NCI-H2171 treated with DMSO at 0.1 percent for 48 hours (cell line): ENCODE measurements around the gene GPATCH8.
"Not testable (repeated sequence)": the region's sequence is repeated elsewhere in the genome, so short reads cannot be mapped to it uniquely, and the experiment has no call there.

Experiments
- DNase-seq: peaks from one replicate; lab custom pipeline; 2025; lab: John Stamatoyannopoulos, UW

The GPATCH8 gene

DNA sequence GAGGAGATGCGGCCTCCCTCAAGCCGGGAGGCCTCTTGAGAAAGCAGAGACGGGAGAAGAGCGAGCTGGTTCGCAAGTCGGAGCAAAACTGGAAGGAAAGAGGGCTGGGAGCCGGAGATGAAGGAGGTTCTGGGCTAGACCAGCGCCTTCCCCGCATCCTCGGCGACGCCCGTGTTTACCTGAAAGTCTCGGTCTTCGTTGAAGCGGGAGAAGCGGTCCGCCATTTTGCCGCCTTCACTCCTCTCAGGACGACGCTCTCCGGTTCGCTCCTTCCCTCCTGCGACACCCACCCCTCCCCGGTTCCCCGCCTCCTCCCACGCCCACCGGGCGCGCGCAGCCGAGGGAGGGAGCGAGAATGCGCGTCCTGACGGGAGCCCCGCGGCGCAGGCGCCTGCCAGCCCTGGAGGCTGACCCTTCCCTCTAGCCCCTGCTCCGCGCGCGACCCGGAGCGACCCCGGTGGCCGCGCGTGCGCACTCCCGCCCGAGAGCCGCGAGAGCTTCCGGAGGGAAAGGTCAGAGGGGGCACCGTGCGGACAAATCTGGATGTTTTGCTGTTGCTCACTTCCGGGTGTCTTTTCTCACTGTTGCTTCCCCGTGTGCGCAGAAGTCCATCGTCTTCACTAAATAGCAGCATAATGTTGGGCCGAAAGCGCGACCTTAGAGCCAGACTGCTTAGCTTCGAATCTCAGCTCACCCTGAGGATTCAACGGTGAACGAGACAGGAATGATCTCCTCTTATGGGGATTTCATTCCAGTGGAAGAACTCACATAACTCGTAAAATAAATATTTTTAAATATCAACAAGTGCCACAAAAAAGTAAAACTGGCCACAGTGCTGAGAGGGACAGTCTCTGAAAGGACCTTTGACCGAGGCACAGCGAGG, at the start of gene GPATCH8:
TSS of gene GPATCH8 (minus strand) at position 260 of the 883 bp plus-strand sequence. CDS start at position 224, 36 bp downstream.
- DNase-seq, result peak; percentile 95

DNA sequence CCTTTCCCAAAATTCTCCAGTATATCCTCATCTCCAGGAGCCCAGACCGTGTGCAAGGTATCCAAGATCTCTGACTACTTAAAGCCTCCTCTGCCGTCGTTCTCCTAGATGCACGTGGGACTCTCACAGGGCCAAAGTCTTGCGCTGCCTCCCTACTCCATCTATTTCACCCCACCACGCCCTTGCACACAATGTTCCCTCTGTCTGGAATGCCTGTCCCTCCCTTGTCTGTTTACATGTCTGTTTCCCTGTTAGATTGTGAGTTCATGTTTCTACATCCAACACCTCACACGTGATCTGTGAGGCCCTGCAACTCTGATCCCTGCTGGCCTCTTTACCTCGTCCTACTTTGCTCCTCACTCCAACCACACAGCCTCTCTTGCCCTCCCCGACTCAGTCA, 49.2 kb upstream of the GPATCH8 start:
- DNase-seq, result no peak

DNA sequence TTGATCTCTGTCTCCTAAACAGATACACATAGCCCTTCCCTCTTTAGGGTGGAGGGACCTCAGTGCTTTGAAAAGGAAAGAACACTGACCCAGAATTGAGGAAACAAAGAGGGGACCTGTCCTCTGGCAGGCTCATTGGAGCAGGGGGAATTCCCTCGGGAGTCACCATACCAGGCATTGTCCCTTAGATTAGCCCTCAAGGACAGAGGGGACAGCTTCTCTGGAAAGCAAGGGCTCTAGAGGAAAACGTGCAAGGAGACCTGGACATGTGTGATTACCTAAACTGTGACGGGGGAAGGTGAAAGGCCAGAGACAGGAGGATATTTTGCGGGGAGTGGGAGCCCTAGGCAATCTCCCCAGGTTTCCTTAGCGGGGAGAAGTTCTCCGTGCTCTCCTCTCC, 46.5 kb upstream of the GPATCH8 start:
- no peak for DNase-seq

DNA sequence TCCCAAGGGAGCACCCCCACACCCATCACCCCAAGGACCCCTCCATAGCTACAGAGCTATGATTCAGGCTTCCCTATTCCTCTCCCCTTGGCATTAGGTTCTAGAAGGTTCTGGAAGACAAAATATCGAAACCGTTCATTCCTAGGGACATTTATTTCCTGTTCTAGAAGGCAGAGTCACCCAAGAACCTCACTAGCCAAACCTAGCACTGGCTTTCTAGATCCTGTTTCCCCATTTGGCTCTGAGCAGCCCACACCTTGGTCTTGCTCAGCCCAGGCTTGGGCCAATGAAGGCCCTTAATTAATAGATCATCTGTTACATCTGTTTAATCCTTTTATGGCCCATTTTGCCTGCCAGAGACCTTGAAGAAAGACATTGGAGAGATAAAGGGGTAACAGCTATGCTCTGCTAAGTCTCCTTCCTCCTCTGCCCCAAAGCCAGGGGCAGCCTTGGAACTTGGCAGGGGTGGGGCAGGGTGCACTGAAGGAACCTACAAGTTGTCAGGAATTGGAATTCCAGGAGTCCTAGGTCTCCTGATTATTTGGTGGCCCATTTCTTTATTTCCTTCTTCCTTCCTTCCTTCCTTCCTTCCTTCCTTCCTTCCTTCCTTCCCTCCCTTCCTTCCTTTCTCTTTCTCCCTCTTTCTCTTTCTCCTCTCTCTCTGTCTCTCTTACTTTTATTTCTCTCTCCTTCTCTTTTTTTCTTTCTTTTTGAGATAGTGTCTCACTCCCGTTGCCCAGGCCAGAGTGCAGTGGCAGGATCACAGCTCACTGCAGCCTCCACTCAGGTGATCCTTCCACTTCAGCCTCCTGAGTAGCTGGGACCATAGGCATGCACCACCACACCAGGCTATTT, 45.4 kb upstream of the GPATCH8 start:
- no peak for DNase-seq

DNA sequence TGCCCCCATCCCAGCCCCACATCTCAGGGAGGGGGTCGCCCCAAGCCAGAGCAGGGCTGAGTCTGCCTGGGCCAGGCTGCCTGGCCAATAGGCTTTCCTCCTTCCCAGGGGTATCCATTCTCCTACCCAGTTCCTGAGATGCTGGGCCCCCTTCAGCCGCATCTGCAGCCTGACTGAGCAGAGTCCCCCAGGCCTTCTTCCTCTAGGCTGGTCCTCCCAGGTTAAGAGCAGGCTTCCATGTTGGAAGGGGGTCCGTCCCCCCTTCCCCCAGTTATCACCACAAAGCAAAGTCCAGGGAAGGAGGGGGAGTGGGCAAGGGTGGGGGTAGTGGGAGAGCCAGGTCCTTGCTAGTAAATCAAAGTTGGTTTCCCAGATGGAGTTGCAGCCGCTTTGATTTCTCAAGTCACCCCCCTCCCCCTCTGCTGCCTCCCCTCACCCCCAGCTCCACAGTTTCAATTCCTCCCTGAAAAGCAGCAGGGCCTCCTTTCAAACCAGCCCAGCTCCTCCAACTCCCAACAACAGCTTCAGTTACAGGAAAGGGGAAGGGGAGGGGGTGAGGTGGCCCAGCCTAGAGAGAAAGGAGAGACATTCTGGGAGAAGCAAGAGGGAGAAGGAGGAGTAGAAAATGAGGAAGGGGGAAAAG, 44.5 kb upstream of the GPATCH8 start:
- DNase-seq, result no peak

DNA sequence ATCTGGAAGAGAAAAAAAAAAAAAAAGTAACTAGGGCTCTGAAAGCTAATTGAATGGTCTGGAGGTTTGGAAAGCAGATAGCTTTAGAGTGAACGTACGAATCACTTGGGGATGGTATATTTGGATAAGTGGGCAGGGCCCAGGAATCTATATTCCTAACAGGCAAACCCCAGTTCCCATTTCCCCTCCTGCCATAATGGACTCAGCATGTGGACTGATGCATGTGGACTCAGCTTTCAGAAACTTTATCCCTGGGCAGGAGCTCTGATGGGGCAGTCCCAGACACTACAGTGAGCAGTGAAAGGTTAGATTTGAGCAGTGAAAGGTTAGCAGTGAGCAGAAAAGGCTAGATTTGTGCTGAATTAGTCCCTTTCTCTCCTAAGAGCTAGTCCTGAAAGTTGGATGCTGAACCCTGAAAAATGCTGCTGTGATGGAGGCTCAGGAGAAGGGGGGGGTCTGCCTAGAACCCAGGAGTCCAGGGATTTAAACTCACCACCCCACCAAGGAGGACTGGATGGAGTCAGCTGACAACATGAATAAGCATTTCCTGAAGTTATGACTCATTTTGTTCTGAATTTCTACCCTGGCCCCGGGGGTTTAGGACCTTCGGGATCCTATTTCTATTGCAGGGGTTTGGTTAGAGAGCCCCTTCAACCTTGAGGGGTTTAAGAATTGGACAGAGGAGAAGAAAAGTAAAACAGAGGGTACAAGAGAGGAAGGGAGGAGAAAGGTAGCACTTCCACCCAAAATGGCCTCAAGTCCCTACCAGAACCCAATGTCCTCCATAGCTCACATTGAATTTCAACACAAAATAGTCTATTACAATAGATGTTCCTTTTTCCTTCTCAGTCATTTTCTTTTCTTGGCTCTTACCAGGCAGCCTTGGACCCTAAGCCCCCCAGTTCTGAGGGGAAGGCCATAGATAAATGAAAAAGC, 43.7 kb upstream of the GPATCH8 start:
- no peak for DNase-seq

DNA sequence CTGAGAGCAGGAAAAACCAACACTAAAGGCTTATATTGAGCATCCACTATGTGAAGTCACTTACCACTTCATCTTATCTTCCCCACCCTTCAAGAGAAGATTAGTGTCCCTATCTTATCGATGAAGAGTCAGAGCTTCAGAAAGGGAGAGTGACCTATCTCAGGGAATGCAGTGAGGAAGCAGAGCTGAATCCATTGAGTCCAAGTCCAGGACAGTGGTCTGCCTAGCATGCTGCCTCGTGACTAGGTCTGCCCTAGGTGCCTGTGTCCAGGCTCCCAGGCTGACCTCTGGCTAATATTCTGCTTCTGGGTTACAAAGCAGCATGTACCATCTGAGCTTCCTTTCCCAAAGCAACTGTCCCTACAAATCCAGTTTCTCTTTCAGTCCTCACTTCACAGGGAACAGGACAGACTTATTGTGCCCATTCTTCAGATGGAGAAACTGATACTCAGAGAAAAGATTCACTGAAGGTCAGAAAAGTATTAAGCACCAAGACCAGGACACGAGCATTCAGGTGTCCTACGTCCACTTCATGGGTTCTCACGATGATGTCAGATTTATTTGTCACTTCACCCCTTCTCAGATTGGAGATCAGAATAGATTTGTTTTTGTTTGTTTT, 40.8 kb upstream of the GPATCH8 start:
- DNase-seq, result no peak

DNA sequence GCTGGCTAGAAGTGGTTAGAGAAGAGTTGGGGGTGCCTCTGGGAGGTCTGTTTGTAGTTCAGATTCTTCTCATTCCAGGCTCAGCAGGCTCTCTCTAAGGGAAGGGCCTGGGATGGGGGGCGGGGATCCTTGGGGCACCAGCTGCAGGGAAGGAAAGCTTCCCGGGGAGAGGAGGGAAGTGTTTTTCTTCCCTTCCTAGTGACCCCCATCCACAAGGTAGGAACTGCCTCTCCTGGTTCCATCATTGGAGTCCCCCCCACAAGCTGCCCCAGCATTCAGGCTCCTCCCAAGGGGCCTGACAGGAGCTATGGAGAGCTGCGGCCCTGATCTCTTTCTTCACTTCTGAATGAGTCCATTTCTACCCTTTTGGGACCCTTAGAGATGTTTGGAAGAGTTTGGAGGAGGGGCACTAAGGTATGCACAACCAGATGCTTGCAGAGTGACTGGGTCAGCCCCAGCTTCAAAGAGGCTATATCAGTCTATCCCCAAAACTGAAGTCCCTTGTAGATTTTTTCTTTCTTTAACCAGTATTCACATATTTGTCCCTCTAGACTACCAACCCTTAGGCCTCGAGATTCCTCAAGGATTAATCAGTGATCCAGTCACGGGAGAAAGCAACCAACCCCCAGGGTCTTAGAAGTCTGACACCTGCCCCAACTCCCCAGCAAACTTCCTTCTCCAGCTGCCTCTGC, 40.2 kb upstream of the GPATCH8 start:
- no peak for DNase-seq

DNA sequence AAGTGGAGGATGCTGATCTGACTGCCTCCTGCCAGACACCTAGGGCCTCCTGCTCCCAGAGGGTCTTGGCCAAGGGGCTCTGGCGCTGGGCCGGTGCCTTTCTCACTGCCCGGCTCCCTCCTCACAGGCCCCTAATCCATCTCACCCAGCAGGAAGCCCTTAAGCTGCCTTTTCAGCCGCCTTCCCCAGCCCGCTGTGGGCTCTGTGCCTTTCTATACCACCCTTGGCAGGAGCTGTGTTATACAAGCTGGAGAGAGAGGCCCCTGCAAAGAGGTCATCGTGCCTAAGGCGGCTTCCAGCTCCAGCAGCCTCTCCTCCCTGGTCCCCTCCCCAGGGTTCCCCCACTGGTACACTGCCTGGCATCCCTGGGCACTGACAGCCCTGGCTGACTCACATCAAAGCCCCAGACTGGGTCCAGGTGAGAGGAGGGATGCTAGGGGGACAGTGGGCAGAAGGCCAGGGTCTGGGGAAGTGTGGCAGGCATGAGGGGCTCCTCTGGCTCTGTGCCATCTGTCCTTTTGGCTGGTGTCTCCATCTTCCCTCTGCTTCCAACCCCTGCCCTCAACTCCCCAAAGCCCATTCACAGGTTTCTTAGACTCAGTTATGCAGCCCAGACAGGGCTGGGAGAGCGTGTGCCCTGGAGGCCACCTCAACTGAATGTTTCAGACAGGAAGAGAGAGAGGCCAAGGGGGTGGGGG, 38.8 kb upstream of the GPATCH8 start:
- no peak for DNase-seq

DNA sequence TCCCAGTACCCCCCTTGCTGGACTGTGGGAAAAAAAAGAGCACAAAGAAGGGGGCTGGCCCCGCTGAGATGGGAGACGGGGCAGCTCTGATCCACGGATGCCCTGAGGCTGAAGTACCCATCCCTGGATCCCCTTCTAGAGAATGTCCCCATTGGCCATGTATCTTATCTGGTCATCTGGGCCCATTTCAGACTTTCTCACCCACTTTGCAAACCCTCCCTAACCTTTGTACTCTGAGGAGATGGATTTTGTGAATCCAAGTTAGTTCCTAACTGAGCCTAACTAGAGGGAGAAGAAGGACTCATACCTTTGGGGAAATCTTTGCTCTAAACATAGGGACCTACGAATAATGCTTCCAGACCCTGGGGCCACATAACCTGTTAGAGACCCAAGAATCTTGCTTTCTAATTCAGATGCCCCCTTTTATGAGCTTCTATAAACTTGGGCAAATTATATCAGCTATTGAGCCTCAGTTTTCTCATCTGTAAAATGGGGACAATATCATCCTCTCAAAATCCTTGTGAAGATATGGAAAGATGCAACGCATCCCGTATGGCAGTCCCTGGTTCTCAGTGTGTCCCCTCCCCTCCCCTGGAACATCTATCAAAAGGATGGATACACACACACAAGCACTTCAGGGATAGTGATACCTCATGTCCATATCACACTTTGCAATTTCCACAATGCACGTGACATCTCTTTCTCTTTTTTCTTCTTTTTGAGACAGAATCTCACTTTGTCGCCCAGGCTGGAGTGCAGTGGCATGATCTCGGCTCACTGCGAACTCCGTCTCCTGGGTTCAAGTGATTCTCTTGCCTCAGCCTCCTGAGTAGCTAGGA, 37.3 kb upstream of the GPATCH8 start:
- DNase-seq, result no peak

DNA sequence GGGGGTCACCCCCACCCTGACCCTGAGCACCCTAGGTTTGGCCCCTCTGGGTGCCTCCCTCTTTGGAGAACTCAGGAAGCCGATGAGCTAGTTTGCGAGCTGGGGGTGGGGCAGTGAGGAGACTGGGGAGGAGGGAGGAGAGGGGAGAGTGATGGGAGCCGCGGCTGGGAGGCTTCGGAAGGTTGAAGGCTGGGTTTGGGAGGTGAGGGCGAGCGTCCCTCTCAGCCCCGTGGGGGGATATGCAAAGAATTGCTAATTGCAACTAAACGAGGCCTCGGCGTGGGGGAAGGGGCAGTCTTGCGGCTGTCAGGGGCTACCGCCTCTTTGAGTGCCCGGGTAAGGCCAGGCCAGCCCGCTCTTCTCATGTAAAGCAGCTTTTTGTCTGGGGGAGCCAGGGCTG, 36.5 kb upstream of the GPATCH8 start:
- DNase-seq, result no peak

DNA sequence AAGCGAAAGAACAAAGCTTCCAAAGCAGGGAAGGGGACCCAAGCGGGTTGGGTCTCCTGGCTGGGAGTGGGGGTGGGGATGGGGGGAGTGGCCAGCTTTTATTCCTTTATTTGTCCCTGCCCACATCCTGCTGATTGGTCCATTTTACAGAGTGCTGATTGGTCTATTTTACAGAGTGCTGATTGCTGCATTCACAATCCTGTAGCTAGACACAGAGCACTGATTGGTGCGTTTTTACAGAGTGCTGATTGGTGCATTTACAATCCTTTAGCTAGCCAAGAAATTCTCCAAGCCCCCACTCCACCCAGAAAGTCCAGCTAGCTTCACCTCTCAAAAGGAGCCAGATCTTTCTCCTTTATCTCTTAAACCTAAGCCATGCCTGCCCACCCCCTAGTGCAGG, 34.7 kb upstream of the GPATCH8 start:
- DNase-seq, result not testable (repeated sequence)

DNA sequence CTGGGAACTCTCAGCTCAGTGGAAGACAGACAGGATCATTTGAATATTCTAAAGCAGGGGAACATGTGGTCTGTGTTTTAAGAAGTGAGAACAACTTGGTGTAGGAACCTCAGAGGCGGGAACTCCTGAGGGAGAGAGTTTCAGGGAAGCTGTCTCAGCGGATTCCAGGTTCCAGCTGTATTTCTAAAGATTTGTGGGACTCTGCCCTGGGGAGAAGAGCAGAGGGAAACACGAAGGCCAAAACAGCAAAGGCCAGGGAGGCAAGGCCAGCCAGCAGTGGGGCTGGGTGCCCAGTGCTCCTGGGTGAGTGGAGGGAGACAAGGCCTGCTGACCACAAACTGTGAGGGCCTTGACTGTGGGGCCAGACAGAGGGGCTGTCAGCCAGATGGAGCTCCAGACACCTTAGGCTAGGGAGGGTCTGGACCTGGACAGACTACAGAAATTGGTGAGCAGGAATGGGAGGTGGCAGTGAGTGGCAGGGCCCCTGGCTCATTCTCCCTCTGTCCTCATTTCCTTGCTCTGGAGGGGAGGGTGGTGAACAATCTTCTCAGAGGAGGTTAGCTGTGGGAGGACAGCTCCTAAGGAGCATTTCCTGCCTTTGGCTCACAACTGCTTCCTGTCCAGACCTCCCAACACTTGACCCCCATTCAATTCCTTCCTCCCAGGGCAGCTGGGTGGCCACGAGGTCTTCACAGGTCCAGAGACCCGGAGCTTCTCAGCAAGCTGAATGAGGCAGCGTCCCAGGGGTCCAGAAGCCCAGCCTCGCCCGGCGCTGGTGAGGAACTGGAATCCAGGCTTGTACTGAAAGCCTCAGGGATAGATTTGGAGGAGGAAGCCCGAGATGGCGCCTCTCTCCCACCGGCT, 33.1 kb upstream of the GPATCH8 start:
- no peak for DNase-seq

DNA sequence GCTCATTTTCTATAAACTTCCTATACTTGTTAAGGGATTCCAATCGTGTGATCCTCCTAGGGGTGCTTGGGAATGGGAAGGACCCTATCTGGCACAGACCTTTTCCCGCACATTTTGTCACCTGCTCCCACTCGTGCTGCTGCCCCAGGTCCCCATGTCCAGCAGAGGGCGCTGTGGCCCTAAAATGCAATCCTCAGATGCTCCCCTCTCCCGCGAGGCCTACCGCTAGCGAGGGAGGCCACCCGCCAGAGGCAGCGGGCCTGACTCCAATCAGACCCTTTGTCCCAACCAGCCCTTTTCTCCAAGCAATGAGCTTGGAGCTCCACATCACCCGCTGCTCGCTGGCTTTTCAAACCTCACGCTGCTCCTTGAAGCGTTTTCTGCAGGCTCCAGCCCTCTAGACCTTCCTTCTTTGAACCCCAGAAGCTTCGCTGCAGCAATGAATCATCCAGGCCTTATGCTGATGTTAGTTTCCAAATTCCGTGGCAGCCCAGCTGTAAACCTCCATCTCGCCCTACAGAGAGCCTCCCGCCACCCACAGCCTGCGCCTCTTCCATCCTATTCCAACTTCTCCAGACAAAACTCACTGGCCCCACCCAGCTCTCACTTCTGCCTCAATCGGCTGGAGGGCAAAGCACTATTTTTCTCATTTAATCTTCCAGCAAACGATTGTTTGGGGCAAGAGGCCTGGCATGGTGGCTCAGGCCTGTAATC, 30.5 kb upstream of the GPATCH8 start:
- peak; percentile 79 for DNase-seq

DNA sequence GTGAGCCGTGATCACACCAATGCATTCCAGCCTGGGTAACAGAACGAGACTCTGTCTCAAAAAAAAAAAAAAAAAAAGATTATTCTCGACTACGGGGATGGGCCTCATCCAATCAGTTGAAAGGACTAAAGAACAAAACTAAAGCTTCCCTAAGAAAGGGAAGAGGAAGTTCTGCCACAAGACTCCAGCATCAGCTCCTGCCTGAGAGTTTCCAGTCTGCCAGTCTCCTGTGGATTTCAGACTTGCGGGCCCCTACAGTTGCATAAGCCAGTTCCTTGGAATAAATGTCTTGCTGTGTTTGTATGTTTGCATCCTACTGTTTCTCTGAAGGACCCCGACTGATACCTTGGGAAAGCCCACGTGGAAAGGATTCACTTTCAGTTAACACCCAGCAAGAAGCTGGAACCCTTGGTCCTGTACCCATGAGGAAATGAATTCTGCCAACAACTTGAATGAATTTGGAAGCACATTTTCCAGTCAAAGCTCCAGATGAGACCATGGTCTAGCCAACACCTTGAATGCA, 27.8 kb upstream of the GPATCH8 start:
- no peak for DNase-seq

DNA sequence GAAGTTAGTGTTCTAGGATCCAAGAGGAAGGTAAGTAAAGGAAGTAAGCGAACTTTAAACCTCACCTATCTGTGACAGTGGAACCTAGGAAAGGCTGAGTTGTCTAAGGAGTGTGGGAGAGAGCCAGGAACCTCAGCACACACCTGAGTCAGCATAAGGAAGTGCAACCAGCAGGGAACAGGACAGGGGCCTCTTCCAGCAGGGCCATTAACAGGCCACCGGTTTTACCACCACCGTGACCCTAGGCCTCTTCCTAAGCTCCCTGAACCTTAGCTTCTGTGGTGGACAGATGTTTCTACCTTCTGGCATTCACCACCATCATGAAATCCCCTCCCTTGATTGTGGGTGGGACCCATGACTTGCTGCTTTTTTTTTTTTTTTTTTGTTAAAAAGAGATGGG, 26.7 kb upstream of the GPATCH8 start:
- DNase-seq, result no peak

DNA sequence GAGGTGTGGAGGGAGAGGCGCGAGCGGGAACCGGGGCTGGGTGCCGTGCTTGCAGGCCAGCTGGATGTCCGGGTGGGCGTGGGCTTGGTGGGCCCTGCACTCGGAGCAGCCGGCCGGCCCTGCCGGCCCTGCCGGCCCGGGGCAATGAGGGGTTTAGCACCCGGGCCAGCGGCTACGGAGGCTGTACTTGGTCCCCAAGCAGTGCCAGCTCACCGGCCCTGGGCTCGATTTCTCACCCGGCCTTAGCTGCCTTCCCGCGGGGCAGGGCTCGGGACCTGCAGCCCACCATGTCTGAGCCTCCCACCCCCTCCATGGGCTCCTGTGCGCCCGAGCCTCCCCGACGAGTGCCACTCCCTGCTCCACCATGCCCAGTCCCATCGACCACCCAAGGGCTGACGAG, 24.7 kb upstream of the GPATCH8 start:
- DNase-seq, result no peak
